Gastrocnemius medialis (tissue), 4 donors: ENCODE data around the gene GNL2.

Source experiments
- CTCF ChIP-seq, 5 experiments: fragments of 450-650 bp in 3 of 5; fragments of 200-600 bp in 2 of 5; sonication (generic) in 2 of 5; IDR thresholded peaks in 4 of 5; conservative IDR thresholded peaks in 1 of 5; 1 replicate in 4 of 5; 2 replicates in 1 of 5; pipeline ENCODE4 v1.5.1; 2016 to 2019; ENCODE audit warnings: antibody characterized with exemption in 5 of 5, mild to moderate bottlenecking in 3 of 5, moderate library complexity in 3 of 5
- POLR2A ChIP-seq, 2 donors: fragments of 450-650 bp; IDR thresholded peaks; one replicate each; pipeline ENCODE4 v1.6.1; 2017; ENCODE audit warnings: antibody characterized with exemption in 2 of 2, mild to moderate bottlenecking in 2 of 2, moderate library complexity in 2 of 2

DNA sequence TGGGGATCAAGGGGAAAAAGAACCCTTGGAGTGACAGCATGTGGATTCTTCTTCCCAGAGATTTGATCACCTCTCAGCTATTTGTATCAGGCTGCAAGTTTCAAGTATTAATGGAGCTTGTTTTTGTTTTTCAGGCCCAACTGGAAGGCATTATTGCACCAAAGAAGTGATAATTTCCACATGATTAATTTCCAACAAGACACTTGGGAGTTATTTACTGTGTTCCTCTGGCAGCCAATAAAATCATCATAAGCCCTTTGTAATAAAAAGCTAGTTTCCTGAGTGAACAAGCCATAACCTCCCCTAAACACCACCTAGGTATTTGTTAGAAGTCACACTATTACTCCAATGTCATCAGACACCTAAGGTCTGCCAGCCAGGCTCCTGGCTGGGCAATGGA lies 30.8 kb downstream of the GNL2 start:
- TF ChIP-seq CTCF (IDR thresholded peaks at IDR 0.05 in 4 of 5, conservative IDR thresholded peaks at IDR 0.05 in 1 of 5) (no peak), POLR2A (IDR thresholded peaks at IDR 0.05) (no peak)
